ENCODE measurements around the gene PID1.

Gene PID1

DNA sequence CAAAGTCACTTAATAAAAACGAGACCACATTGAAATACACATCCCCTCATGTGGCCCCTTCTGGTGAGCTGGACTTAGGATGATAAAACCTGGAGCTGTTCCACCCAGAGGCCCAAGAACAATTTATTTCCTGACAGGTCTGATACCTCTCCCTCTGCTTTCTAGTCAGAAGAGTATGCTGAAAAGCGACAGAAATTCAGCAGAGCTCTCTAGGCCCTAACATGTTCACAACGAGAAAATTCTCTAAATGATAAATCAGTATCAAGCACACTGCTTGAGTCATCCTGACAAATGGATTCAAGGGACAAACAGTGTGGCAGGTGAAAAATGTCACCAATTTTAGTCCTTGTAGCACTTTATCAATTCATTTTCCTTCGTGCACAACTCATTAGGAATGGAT, 233.5 kb downstream of the PID1 start:
- DNase-seq (ENCODE audit: low read depth) = no peak
- no peak overlapping the region for H3K4me3 ChIP-seq (ENCODE audit: control insufficient read depth, low read depth, low read length)
- TF ChIP-seq, protein P1, sequence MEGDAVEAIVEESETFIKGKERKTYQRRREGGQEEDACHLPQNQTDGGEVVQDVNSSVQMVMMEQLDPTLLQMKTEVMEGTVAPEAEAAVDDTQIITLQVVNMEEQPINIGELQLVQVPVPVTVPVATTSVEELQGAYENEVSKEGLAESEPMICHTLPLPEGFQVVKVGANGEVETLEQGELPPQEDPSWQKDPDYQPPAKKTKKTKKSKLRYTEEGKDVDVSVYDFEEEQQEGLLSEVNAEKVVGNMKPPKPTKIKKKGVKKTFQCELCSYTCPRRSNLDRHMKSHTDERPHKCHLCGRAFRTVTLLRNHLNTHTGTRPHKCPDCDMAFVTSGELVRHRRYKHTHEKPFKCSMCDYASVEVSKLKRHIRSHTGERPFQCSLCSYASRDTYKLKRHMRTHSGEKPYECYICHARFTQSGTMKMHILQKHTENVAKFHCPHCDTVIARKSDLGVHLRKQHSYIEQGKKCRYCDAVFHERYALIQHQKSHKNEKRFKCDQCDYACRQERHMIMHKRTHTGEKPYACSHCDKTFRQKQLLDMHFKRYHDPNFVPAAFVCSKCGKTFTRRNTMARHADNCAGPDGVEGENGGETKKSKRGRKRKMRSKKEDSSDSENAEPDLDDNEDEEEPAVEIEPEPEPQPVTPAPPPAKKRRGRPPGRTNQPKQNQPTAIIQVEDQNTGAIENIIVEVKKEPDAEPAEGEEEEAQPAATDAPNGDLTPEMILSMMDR (conservative IDR thresholded peaks at IDR 0.05; ENCODE audit: control insufficient read depth, insufficient read depth, low read depth, low read length) = no peak

DNA sequence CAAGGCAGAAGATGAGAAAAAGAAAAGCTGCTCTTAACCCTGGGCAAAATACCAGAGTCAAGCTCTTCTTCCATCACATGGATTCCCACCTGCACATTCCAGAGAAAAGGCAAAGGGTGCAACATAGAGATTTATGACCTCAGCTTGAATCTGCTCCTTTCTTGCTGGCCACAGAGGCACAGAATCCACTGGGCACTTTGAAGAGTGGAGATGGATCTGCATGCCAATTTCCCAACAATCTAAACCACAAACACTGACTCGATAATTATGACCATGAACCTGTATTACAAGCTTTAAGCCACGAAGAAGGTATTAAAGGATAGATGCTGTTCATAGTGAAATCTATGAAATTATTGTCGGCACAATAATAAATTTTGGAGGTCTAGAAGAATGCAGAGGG, 237.3 kb downstream of the PID1 start:
- DNase-seq (ENCODE audit: low read depth) = no peak
- TF ChIP-seq, protein P1 (conservative IDR thresholded peaks at IDR 0.05; ENCODE audit: control insufficient read depth, insufficient read depth, low read depth, low read length) = no peak

DNA sequence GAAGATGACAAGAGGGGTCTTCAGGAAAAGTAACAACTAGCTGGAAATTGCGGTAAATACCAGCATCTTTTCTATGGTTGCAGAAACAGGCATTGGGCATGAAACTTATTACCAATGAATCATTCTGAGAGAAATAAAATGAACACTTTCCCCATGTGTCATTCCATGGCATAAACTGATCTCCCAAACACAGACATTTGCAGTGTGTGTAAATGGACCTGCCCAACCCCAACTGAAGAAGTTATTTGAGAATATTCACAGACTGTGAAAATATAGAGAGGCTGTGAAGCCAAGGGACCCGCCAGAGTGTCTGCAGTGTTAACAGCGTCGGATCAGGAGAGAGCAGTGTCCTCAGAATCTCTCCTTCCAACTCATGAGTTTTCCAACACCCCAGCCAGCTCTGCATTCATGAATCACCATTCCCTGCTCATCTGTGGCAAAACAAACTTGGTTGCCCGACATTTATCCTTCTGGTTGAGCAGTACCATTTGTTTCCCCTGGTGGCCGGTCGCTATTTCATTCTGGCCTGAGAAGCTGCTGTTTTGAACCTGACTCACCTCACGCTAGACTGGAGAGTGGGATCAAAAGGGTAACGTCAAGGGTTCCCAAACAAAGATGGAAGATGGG, 238.4 kb downstream of the PID1 start:
- no peak for DNase-seq (ENCODE audit: low read depth)
- H3K4me3 ChIP-seq (ENCODE audit: control insufficient read depth, low read depth, low read length) = no peak overlapping the region
- TF ChIP-seq, protein P1 (conservative IDR thresholded peaks at IDR 0.05; ENCODE audit: control insufficient read depth, insufficient read depth, low read depth, low read length) = no peak

More for the DNA sequence above, 237.3 kb downstream of the PID1 start:
- H3K4me3 ChIP-seq (ENCODE audit: control insufficient read depth, low read depth, low read length) = no peak overlapping the region

DNA sequence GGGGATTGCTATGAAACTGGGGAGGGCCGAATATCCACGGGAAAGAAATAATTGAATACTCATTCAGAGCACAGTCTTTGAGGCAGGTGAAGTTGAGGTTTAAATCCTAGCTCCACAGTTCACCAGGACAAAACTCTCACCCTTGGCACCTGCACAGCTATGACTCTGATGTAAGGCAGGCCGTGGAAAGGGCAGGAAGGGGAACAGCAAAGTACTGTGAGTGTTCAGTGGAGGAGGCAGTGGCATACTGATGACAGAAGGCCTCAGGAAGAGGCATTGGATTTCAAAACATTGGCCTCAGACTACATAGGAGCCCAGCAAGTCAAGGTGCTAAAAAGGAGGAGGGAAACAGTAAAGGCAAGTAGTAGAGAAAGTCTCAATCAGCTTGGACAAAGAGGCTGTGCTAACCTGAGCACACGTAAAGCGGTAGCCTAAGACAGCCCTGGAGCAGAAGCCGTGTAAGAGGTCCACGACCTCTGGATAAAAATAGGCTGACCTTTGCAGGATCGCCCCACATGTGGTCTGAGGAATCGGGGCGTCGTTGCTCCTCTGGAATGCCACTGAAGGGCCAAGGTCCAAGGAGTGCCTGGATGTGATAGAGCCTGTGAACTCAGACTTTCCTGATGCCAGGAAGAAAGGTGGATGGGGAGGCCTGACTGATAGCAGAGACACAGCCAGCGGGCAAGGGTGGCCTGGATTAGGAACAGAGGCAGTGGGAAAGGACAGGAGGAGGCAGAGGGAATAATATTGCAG, 243.6 kb downstream of the PID1 start:
- TF ChIP-seq, protein P1 (conservative IDR thresholded peaks at IDR 0.05; ENCODE audit: control insufficient read depth, insufficient read depth, low read depth, low read length) = no peak
- H3K4me3 ChIP-seq (ENCODE audit: control insufficient read depth, low read depth, low read length) = no peak overlapping the region
- DNase-seq (ENCODE audit: low read depth) = no peak

- DNase-seq (ENCODE audit: low read depth) = no peak
- H3K4me3 ChIP-seq (ENCODE audit: control insufficient read depth, low read depth, low read length) = no peak overlapping the region
- TF ChIP-seq, protein P1 (conservative IDR thresholded peaks at IDR 0.05; ENCODE audit: control insufficient read depth, insufficient read depth, low read depth, low read length) = no peak
Measured at GRCh38 chr2:229025653-229026052, 245.4 kb downstream of the PID1 start.

DNA sequence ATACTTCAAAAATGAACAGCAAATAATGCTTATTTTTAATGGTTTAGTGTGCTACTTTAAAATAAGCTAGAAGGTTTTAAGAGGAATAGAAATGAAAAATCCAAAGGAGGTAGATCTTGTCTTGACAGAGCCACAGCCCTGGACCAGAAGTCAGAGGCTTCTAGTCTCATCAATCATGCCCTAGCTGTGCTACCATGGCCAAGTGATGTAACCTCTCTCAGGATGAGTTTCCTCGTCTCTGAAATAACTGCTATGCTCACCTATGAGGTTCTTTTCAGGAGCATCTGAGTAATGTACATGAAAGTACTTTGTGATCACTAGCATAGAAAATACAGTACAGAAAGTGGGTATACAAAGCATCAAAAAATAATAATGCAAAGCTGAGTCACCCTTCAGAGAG, 248.4 kb downstream of the PID1 start:
- no peak for DNase-seq (ENCODE audit: low read depth)
- TF ChIP-seq, protein P1 (conservative IDR thresholded peaks at IDR 0.05; ENCODE audit: control insufficient read depth, insufficient read depth, low read depth, low read length) = no peak
- H3K4me3 ChIP-seq (ENCODE audit: control insufficient read depth, low read depth, low read length) = no peak overlapping the region
